ENCODE measurements around the gene SH3PXD2A.

Gene SH3PXD2A

DNA sequence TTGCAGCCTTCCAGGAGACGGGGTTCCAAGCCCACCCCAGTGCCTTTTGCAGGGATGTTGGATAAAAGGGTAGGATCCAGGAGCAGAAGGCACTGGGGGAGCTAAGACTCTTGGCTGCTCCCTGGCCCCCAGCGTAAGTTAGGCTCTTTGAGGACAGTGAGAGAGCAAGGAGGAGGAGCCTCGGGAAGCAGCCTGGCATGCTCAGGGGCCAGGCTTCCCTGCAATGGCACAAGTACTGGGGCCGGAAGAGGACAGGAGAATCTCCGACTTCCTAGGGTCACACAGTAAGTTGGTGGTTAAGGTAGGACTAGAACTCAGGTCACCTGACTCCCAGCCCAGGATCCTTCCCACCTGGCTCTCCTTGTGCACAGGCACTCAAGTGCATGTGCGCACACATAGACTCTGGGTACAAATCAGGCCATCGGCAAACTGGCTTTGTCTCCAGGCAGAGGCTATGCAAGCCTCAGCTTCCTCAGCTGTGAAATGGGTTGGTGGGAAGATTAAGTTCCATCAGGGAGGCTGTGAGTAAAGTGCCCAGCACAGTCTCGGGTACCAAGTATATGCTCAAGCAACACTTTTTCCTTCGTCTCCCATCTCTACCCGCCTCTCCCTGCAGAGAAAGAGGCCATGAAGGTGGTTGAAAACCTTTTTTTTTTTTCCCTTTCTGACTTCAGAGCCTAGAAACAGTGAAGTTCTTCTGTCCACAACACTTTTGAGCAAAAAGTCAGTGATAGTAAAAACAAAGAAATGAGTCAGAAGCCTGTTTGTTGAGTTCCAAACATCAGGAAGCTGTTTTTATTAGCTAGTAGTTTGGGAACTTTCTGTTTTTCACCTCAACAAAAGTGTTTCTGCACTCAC is 282.8 kb downstream of the SH3PXD2A start:
- DNase-seq: no peak

DNA sequence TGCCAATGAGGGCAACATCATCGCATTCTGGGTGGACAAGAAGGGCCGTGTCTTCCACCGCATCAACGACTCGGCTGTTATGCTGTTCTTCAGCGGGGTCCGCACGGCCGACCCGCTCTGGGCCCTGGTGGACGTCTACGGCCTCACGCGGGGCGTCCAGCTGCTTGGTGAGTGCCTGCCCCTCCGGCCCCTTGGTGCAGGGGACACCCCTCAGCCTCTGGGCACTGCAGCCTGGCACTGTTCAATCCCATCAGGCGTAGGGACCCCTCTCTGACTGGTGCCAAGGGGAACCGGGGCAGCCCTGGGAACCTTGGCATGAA is 283.8 kb downstream of the SH3PXD2A start:
- DNase-seq: no peak

- DNase-seq: no peak
These were observed 284.3 kb downstream of the SH3PXD2A start for GRCh38 chr10:103570844-103571655.

- DNase-seq: no peak
These were observed 285.5 kb downstream of the SH3PXD2A start for GRCh38 chr10:103569896-103570295.

DNA sequence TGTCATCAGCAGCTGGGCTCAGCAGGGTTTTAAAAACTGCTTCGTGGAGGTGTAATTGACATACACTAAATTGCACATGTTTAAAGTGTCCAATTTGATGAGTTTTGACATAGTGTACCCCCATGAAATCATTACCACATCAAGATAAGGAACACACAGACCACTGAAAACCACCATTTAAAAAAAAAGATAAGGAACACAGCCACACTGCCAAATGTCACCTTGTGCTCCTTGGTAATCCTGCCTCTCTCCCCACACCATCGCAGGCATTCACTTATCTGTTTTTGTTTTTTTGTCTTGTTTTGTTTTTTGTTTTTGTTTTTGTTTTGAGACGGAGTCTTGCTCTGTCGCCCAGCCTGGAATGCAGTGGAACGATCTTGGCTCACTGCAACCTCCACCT is 286.9 kb downstream of the SH3PXD2A start:
- no peak for DNase-seq

- DNase-seq: no peak
These were observed 288.8 kb downstream of the SH3PXD2A start for GRCh38 chr10:103566536-103566935.

DNA sequence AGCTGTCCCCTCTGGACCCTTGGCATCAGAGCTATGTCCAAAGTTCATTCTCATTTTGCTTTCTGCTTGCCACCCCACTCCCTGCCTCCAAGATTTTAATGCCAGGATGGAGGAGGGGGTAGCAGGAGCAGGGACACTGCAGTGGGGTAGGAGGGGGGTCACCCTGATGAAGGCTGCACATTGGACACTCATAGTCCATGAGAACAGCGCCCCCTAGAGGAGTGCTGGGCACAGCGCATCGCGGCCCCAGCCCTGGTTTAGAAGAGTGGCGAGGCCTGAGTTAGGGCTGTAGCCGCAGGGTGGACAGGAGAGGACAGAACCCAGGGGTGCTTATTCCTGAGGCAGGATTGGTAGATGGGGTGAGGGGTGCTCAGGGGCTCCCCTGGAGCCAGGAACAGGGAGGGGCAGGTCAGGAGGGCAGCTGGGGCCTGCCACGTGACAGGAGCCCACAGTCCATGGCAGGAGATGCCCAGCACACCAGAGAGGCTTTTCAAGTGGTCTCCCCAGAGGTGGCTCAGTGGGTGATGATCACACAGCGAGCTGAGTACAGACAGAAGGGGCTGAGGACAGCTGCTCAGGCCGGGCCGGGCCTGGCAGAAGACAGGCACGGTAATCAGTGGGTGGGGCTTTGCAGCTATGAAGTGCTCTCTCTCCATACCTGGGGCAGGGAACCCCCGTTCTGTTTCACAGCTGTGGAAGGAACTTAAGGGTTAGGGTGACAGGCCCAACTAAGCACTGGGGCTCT is 290.4 kb downstream of the SH3PXD2A start:
- peak; percentile 18 for DNase-seq

GRCh38 chr10:103564116-103564501 is 291.3 kb downstream of the SH3PXD2A start:
- DNase-seq: no peak

DNA sequence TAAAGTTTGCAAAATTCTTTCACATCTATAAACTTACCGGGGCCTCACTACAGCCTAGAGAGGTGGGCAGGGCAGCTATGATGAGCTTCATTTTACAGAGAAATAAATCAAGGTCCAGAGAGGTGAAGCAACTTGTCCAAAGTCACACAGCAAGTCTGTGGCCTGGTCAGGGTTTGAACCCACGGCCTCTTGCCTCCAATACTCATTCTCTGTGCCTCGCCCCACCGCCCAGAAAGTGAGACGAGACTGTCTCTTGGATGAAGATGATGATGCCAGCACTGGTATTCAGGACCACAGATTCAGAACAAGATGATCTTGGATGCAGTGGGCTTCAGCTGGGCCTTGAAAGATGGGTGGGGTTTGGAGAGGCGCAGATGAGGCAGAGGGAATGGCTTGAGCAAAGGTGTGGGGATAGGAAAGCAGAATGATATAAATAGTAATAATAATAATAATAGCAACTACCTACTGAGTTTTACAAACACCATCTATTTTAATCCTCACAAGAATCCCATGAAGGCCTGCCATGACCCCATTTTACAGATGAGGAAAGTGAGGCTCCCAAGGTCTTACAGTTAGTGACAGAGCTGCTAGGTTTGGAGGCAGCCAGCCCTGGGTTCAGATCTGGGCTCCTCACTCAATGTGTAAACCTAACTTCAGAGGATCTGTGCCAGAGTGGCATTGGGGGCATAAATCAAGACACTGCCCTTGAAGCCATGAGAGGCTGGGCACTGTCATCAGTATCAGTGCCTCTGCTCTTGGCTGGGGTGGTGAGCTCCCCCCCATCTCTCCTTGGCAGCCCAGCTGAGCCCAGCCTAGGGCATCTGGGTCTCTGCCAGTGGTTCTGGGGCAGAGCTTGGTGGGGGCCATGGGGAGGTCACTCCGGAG is 291.9 kb downstream of the SH3PXD2A start:
- DNase-seq: no peak

GRCh38 chr10:103562383-103562782 is 293.0 kb downstream of the SH3PXD2A start:
- DNase-seq: no peak

- DNase-seq: no peak
These were observed 294.5 kb downstream of the SH3PXD2A start for GRCh38 chr10:103560886-103561285.

GRCh38 chr10:103559776-103560175 is 295.6 kb downstream of the SH3PXD2A start:
- DNase-seq: no peak

DNA sequence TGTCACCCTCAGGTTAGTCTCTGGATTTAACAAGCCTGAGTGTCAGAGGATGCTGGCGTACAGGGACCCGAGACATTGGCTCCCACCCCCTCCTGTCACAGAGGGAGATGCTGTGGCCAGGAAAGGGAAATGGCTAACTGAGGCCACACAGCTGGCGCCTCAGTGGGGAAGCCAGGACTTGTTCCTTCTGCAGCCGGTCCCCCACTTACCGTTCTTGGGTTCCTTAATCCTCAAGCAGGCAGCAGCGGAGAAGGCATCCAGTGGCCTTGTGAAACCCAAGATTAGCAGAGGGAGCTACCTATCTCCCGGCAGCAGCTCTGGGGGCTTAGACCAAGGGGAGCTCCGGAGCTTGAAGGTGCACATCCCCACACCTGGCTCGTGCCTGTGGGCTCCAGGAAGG is 296.5 kb downstream of the SH3PXD2A start:
- DNase-seq: no peak

- DNase-seq: no peak
These were observed 297.9 kb downstream of the SH3PXD2A start for GRCh38 chr10:103557455-103557854.

DNA sequence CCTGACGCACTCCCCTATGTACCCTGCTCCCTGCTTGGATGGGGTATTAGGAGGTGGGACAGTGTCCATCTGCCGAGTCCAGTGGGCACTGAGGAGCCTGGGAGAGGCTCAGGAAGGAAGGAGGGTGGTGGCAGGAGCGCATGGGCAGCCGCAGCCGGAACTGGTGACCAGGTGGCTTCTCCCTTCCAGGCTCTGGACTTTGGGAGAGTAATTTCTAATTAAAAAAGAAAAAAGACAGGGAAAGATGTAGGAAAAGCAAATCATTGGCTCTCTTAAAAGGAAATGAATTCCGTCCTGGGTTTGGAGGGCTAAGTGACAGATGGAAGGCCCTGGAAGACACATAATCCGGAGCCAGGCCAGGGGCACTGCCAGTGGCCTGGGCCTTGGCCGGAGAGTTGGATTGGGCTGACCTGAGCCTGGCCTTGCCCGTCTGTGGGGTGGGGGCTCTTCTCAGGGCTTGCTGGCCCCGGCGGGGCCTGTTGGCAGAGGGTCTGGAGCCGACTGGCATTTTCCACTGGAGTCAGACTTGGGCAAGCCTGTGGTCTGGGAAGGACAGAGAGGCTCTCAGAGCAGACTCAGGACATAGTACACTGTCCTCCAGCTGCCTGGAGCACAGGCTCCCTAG is 298.9 kb downstream of the SH3PXD2A start:
- no peak for DNase-seq

DNA sequence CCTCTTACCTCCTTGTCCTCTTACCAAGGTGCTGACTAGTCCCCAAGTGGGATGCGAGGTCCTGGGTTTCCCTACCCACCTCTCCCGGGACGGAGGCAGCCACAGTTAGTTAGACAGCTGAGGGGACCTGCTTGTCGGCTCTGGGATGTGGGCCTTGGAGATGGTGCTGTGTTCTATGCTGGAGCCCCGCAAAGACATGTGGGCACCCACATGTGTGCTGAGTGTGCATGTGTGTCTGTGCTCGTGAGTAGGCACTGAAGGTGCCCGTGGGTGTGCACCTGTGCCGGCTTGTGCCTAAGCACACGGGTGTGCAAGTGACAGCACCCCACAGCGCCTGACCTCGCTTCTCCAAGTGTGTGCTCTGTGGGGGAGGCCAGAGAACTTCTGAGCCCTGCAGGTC is 299.7 kb downstream of the SH3PXD2A start:
- DNase-seq: no peak

DNA sequence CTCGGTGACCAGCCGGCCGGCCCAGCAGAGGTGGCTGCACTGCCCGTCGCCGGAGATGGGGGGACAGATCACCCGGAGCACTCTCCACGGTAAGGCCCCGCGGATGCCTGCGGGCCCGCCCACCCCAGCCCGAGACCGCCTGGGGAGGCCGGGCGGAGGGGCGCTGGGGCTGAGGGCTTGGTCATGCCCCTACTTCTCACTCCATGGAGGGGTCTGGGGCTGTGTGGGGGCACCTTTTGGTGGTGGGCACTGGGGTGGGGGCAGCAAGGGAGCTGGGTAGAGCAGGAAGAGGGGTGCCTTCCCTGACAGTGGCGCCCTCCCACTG is 300.1 kb downstream of the SH3PXD2A start:
- no peak for DNase-seq

GRCh38 chr10:103554488-103555324 is 300.7 kb downstream of the SH3PXD2A start:
- DNase-seq: peak; percentile 34

- peak; percentile 29 for DNase-seq
These were observed 301.5 kb downstream of the SH3PXD2A start for GRCh38 chr10:103553743-103554487.
